HepG2 (cell line): ENCODE results near the gene TNFAIP8L2. TPM values are rescaled to one million over a fixed set of nuclear protein-coding genes. Genes with fewer than 3 reads are reported as not detected.

Experiments used
- ATAC-seq: fragments of 200-7000 bp; cut with Tn5 transposase; 3 replicates; pipeline ENCODE4 v1.9.1; 2020; ENCODE audit warnings: mild to moderate bottlenecking, moderate library complexity
- BruUV-seq: library from RNA; stranded (reverse); fragments of 400-500 nt; replicated peaks from 2 replicates; lab custom pipeline; 2021; lab: Mats Ljungman, UMichigan
- CTCF ChIA-PET: fragments of 300-600 bp; formaldehyde crosslinking; extraction: SDS; loops from one replicate; lab custom pipeline; 2021; ENCODE audit warnings: low total read pairs, inconsistent platforms, low intra/inter-chr PET ratio; lab: Yijun Ruan, JAX
- POLR2A ChIA-PET: fragments of 350-600 bp; sonication (Branson Sonifier 250); formaldehyde crosslinking; loops from one replicate; lab custom pipeline; 2020; ENCODE audit warnings: antibody characterized with exemption, inconsistent platforms; lab: Yijun Ruan, JAX
- DNase-seq: peaks from one replicate; pipeline ENCODE4 v3.0.0-alpha.2; 2015; ENCODE audit warnings: low spot score
- FAIRE-seq: peaks from 3 replicates; lab custom pipeline; 2011; peaks lifted over from hg19 to GRCh38; lab: Jason Lieb, UNC
- H2AFZ ChIP-seq: one replicate; pipeline ENCODE4 v1.6.1; 2011; ENCODE audit warnings: low read length, inconsistent platforms
- H3K27ac ChIP-seq: fragments of 300-600 bp; 3 replicates; pipeline ENCODE4 v1.8.0; 2011; ENCODE audit warnings: mixed run types, mild to moderate bottlenecking, mixed read lengths, low read length, inconsistent platforms; ENCODE audit not compliant: insufficient read depth; ENCODE audit errors: extremely low read length
- H3K27me3 ChIP-seq, 2 experiments: fragments of 200-600 bp in 1 of 2; 2 replicates in 1 of 2; 3 replicates in 1 of 2; pipeline versions ENCODE4 v1.6.0 to v1.8.0; 2011; ENCODE audit warnings: low read length in 2 of 2, mild to moderate bottlenecking in 2 of 2, moderate library complexity in 2 of 2, inconsistent platforms in 1 of 2; ENCODE audit not compliant: insufficient read depth in 2 of 2, control insufficient read depth in 1 of 2
- H3K36me3 ChIP-seq, 2 experiments: fragments of 200-600 bp in 1 of 2; replicated peaks in 1 of 2; 2 replicates in 1 of 2; 3 replicates in 1 of 2; pipeline versions ENCODE4 v1.5.1 to v1.8.0; 2011; ENCODE audit warnings: low read length in 2 of 2, inconsistent platforms in 1 of 2; ENCODE audit not compliant: insufficient read depth in 2 of 2, control insufficient read depth in 1 of 2
- H3K4me1 ChIP-seq: 2 replicates; pipeline ENCODE4 v1.5.1; 2012; ENCODE audit warnings: low read length, inconsistent platforms; ENCODE audit not compliant: insufficient read depth
- H3K4me2 ChIP-seq: 2 replicates; pipeline ENCODE4 v1.6.0; 2011; ENCODE audit warnings: low read depth, low read length, inconsistent platforms
- H3K4me3 ChIP-seq, 3 experiments: fragments of 200-600 bp in 1 of 3; sonication (generic), shearing (Covaris generic) in 1 of 3; replicated peaks in 1 of 3; 2 replicates each; pipeline ENCODE4 v1.5.1; 2011 to 2016; ENCODE audit warnings: low read length in 3 of 3, inconsistent platforms in 2 of 3, low read depth in 2 of 3, mild to moderate bottlenecking in 2 of 3, control low read depth in 1 of 3, mixed read lengths in 1 of 3; ENCODE audit not compliant: insufficient read depth in 1 of 3
- H3K79me2 ChIP-seq: one replicate; pipeline ENCODE4 v1.6.1; 2011; ENCODE audit warnings: low read length, inconsistent platforms; ENCODE audit not compliant: insufficient read depth
- H3K9ac ChIP-seq: 2 replicates; pipeline ENCODE4 v1.6.0; 2011; ENCODE audit warnings: mild to moderate bottlenecking, low read depth, low read length, inconsistent platforms; ENCODE audit not compliant: insufficient read depth
- H3K9me3 ChIP-seq: 2 replicates; pipeline ENCODE4 v1.5.1; 2012; ENCODE audit warnings: mild to moderate bottlenecking, low read length
- H4K20me1 ChIP-seq: 2 replicates; pipeline ENCODE4 v1.6.0; 2011; ENCODE audit warnings: inconsistent platforms, mild to moderate bottlenecking, low read length, moderate library complexity; ENCODE audit not compliant: insufficient read depth
- HHEX ChIP-seq: IDR thresholded peaks from 2 replicates; pipeline ENCODE4 v1.6.1; 2016; ENCODE audit warnings: control low read depth
- KLF12 ChIP-seq: sonication (generic); formaldehyde crosslinking; IDR thresholded peaks from 2 replicates; pipeline ENCODE4 v1.4.0; 2020; ENCODE audit warnings: missing genetic modification reagents, borderline replicate concordance
- PCBP1 ChIP-seq: fragments of 200-400 bp; formaldehyde crosslinking; IDR thresholded peaks from 2 replicates; pipeline ENCODE4 v1.6.1; 2017; ENCODE audit warnings: mild to moderate bottlenecking, low read depth, low read length, borderline replicate concordance
- ZBTB39 ChIP-seq: sonication (generic); formaldehyde crosslinking; IDR thresholded peaks from 2 replicates; pipeline ENCODE4 v1.5.0; 2020; ENCODE audit warnings: missing genetic modification reagents
- ZBTB42 ChIP-seq: sonication (generic); formaldehyde crosslinking; IDR thresholded peaks from 2 replicates; pipeline ENCODE4 v1.5.0; 2020; ENCODE audit warnings: mild to moderate bottlenecking, missing genetic modification reagents
- ZHX1 ChIP-seq: sonication (generic); formaldehyde crosslinking; IDR thresholded peaks from 2 replicates; pipeline ENCODE4 v1.8.1; 2022; ENCODE audit warnings: low read depth, mild to moderate bottlenecking, missing genetic modification reagents
- ZNF232 ChIP-seq: sonication (generic); formaldehyde crosslinking; IDR thresholded peaks from 2 replicates; pipeline ENCODE4 v1.4.0; 2020; ENCODE audit warnings: missing genetic modification reagents, borderline replicate concordance
- ZNF280B ChIP-seq: sonication (generic); formaldehyde crosslinking; IDR thresholded peaks from 2 replicates; pipeline ENCODE4 v1.5.0; 2020; ENCODE audit warnings: missing genetic modification reagents, mild to moderate bottlenecking, borderline replicate concordance
- ZNF3 ChIP-seq: IDR thresholded peaks from 2 replicates; pipeline ENCODE4 v1.7.0; 2017; ENCODE audit warnings: inconsistent platforms
- ZNF543 ChIP-seq: sonication (generic); formaldehyde crosslinking; IDR thresholded peaks from 2 replicates; pipeline ENCODE4 v1.4.0; 2020; ENCODE audit warnings: mild to moderate bottlenecking, missing genetic modification reagents
- ZNF549 ChIP-seq: sonication (generic); formaldehyde crosslinking; IDR thresholded peaks from 2 replicates; pipeline ENCODE4 v1.5.0; 2020; ENCODE audit warnings: missing genetic modification reagents
- ZNF615 ChIP-seq: sonication (generic); formaldehyde crosslinking; IDR thresholded peaks from 2 replicates; pipeline ENCODE4 v1.5.0; 2020; ENCODE audit warnings: mild to moderate bottlenecking, missing genetic modification reagents, borderline replicate concordance
- WGBS: methylation state at CpG from one replicate; pipeline ENCODE4 v1.1.6; 2017; ENCODE audit warnings: low lambda C conversion rate; 5-methylcytosine and 5-hydroxymethylcytosine counted together
- in situ Hi-C: cut with HindIII; loops from 2 replicates; pipeline ENCODE4 v1.10.0; 2017; ENCODE audit warnings: low pct_unique_long_range_greater_than_20kb; ENCODE audit not compliant: extremely low pct_ligation_motif_present
- intact Hi-C: fragments of 100-400 bp; cut with micrococcal nuclease; formaldehyde crosslinking; loops from one replicate; pipeline ENCODE4 v1.10.0; 2022; ENCODE audit not compliant: unreplicated experiment
- polyA plus RNA-seq, 8 experiments: library from polyadenylated mRNA; depleted of rRNA in 3 of 8; stranded (reverse) in 7 of 8; unstranded in 1 of 8; fragments of >200 nt; fragmentation: Illumina TruSeq in 4 of 8; extraction: Trizol in 4 of 8; gene quantifications; 2 replicates each; pipeline versions ENCODE4 v1.2.1 to v1.2.3, GENCODE V29; 2011 to 2016; ENCODE audit warnings: low read depth in 4 of 8, missing spikeins in 1 of 8, mixed read lengths in 1 of 8; ENCODE audit not compliant: insufficient read depth in 1 of 8
- total RNA-seq, 5 experiments: library from RNA; depleted of rRNA; stranded (reverse); fragments of >200 nt; fragmentation: Illumina TruSeq; extraction: Trizol; gene quantifications; 2 replicates each; pipeline ENCODE4 v1.2.3, GENCODE V29; 2016; ENCODE audit warnings: low read depth in 1 of 5

The TNFAIP8L2 gene
- total and polyA plus RNA-seq, 2 of the 13 experiments (the other 11 are each of a cell fraction or from before 2014, with no cell fraction given), result not detected

GRCh38 chr1:151144474-151145303, 11.8 kb upstream of the TNFAIP8L2 start:
- Histone ChIP-seq H3K4me1 (peaks cover 33% of the 10 kb centered on the region), H3K79me2 (no peaks in the 10 kb centered on the region), H3K4me3 (no peak overlapping the region; a peak in 1 of 6 replicates), H4K20me1 (no peaks in the 10 kb centered on the region), H3K27me3 (no peaks in the 10 kb centered on the region), H3K36me3 (no peaks in the 10 kb centered on the region), H3K9me3 (no peaks in the 10 kb centered on the region), H3K4me2 (0 out of 2 replicates have a peak overlapping the region, but pooled peaks have one; percentile 0), H3K27ac (no peak overlapping the region), H3K9ac (no peak overlapping the region), H2AFZ (no peak overlapping the region)
- no peak for FAIRE-seq
- WGBS, result 100% methylated on average over 3 of the region's 7 CpGs
- POLR2A ChIA-PET, result no interaction called here
- in situ Hi-C loops (no loop called here), intact Hi-C loops (loop anchor here (5.0 kb wide), 1 partner anchor 132 kb away; no protein-coding TSS in a partner anchor)
- no peak for ATAC-seq
- no TSS peak for BruUV-seq
- no peak for DNase-seq
- TF ChIP-seq ZBTB39 (CRISPR knock-in tag), result no peak
- TF ChIP-seq ZNF280B (CRISPR knock-in tag), result no peak
- no peak for TF ChIP-seq HHEX (CRISPR knock-in tag)
- TF ChIP-seq KLF12 (CRISPR knock-in tag), result no peak
- TF ChIP-seq ZNF232, result no peak
- no peak for TF ChIP-seq ZNF615 (CRISPR knock-in tag)
- no peak for TF ChIP-seq ZNF549 (CRISPR knock-in tag)
- TF ChIP-seq ZHX1 (CRISPR knock-in tag), result no peak
- no peak for TF ChIP-seq PCBP1
- no peak for TF ChIP-seq ZNF3
- TF ChIP-seq ZNF543 (CRISPR knock-in tag), result no peak
- TF ChIP-seq ZBTB42 (CRISPR knock-in tag), result no peak
- CTCF ChIA-PET, result no interaction called here
